ENCODE measurements around the gene GDF2.

Gene GDF2

GRCh38 chr10:47291682-47292081 lies 30.6 kb upstream of the GDF2 start:
- no peak for DNase-seq (ENCODE audit: low read depth in 2 of 2)

- no peak for DNase-seq (ENCODE audit: low read depth in 2 of 2)
These were observed 28.2 kb upstream of the GDF2 start for GRCh38 chr10:47294057-47294456.

GRCh38 chr10:47294501-47294900 lies 27.8 kb upstream of the GDF2 start:
- no peak for DNase-seq (ENCODE audit: low read depth in 2 of 2)

- no peak for DNase-seq (ENCODE audit: low read depth in 2 of 2)
These were observed 26.8 kb upstream of the GDF2 start for GRCh38 chr10:47295411-47295810.

- no peak for DNase-seq (ENCODE audit: low read depth in 2 of 2)
These were observed 25.9 kb upstream of the GDF2 start for GRCh38 chr10:47296156-47296894.

- DNase-seq (ENCODE audit: low read depth in 2 of 2) = no peak
These were observed 25.3 kb upstream of the GDF2 start for GRCh38 chr10:47296941-47297340.

- DNase-seq (ENCODE audit: low read depth in 2 of 2) = no peak
These were observed 24.3 kb upstream of the GDF2 start for GRCh38 chr10:47297866-47298540.

GRCh38 chr10:47298715-47299114 lies 23.5 kb upstream of the GDF2 start:
- no peak for DNase-seq (ENCODE audit: low read depth in 2 of 2)

GRCh38 chr10:47299611-47300428 lies 22.4 kb upstream of the GDF2 start, which contains the start of gene GDF10:
Gene GDF10 (plus strand): TSS chr10:47300197. CDS start chr10:47300652, 455 bp downstream.
- no peak for DNase-seq (ENCODE audit: low read depth in 2 of 2)

GRCh38 chr10:47300429-47300931 lies 21.8 kb upstream of the GDF2 start:
- no peak for DNase-seq (ENCODE audit: low read depth in 2 of 2)

- DNase-seq (ENCODE audit: low read depth in 2 of 2) = no peak
These were observed 20.4 kb upstream of the GDF2 start for GRCh38 chr10:47301833-47302232.

GRCh38 chr10:47303105-47303504 lies 19.1 kb upstream of the GDF2 start:
- no peak for DNase-seq (ENCODE audit: low read depth in 2 of 2)

- DNase-seq (ENCODE audit: low read depth in 2 of 2) = no peak
These were observed 18.4 kb upstream of the GDF2 start for GRCh38 chr10:47303866-47304265.

GRCh38 chr10:47305566-47305965 lies 16.7 kb upstream of the GDF2 start:
- no peak for DNase-seq (ENCODE audit: low read depth in 2 of 2)

- no peak for DNase-seq (ENCODE audit: low read depth in 2 of 2)
These were observed 15.7 kb upstream of the GDF2 start for GRCh38 chr10:47306387-47307210.

- DNase-seq (ENCODE audit: low read depth in 2 of 2) = no peak
These were observed 14.9 kb upstream of the GDF2 start for GRCh38 chr10:47307381-47307780.

- no peak for DNase-seq (ENCODE audit: low read depth in 2 of 2)
These were observed 13.5 kb upstream of the GDF2 start for GRCh38 chr10:47308775-47309174.

GRCh38 chr10:47309408-47310089 lies 12.7 kb upstream of the GDF2 start:
- DNase-seq (ENCODE audit: low read depth in 2 of 2) = no peak

- no peak for DNase-seq (ENCODE audit: low read depth in 2 of 2)
These were observed 12.2 kb upstream of the GDF2 start for GRCh38 chr10:47310090-47310505.

GRCh38 chr10:47311193-47311931 lies 10.9 kb upstream of the GDF2 start:
- no peak for DNase-seq (ENCODE audit: low read depth in 2 of 2)

Data from activated CD8-positive, alpha-beta memory T cell treated with anti-CD3 and anti-CD28 coated beads for 4 hours (primary cell).